Panc1 (cell line): ENCODE results near the gene HHAT.

ENCODE experiments used
- POLR2AphosphoS5 ChIP-seq: IDR thresholded peaks from 2 replicates; pipeline ENCODE4 v1.6.1; 2012; ENCODE audit warnings: mild to moderate bottlenecking, low read depth, low read length, moderate library complexity
- TCF7L2 ChIP-seq: IDR thresholded peaks from 2 replicates; pipeline ENCODE4 v1.6.1; 2011; ENCODE audit warnings: mild to moderate bottlenecking, low read depth, low read length, inconsistent platforms
- TF ChIP-seq, protein P1 (sequence below), 2 experiments: IDR thresholded peaks; 2 replicates each; pipeline ENCODE4 v1.6.1; 2011 to 2012; ENCODE audit warnings: low read depth in 2 of 2, control low read depth in 1 of 2, low read length in 1 of 2, mild to moderate bottlenecking in 1 of 2, moderate library complexity in 1 of 2; ENCODE audit not compliant: insufficient read depth in 1 of 2
- TF ChIP-seq, protein P2 (sequence below): fragments of 450-650 bp; IDR thresholded peaks from 2 replicates; pipeline ENCODE4 v1.5.1; 2017; ENCODE audit warnings: mild to moderate bottlenecking

DNA sequence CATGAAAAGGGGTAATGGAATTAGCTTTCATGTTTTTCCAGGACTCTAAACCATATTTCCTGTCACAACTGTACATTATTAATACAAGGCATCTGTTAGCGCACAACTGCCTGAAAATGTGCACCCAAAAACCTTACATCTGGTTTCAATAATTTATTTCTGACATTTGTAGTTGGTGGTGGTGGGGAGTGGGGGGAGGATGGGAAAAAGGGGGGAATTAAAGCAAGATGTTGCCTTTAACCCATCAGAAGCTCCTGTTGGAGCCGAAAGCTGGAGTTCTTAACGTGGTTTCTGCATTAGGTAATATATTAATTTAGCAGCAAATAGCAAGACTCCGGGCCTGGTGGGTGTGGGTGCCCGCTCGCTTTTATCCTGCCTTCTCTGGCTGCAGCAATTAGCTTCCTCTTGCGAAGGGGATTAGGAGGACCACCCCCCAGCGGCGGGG, 36.9 kb upstream of the HHAT start:
- TF ChIP-seq, protein P1, sequence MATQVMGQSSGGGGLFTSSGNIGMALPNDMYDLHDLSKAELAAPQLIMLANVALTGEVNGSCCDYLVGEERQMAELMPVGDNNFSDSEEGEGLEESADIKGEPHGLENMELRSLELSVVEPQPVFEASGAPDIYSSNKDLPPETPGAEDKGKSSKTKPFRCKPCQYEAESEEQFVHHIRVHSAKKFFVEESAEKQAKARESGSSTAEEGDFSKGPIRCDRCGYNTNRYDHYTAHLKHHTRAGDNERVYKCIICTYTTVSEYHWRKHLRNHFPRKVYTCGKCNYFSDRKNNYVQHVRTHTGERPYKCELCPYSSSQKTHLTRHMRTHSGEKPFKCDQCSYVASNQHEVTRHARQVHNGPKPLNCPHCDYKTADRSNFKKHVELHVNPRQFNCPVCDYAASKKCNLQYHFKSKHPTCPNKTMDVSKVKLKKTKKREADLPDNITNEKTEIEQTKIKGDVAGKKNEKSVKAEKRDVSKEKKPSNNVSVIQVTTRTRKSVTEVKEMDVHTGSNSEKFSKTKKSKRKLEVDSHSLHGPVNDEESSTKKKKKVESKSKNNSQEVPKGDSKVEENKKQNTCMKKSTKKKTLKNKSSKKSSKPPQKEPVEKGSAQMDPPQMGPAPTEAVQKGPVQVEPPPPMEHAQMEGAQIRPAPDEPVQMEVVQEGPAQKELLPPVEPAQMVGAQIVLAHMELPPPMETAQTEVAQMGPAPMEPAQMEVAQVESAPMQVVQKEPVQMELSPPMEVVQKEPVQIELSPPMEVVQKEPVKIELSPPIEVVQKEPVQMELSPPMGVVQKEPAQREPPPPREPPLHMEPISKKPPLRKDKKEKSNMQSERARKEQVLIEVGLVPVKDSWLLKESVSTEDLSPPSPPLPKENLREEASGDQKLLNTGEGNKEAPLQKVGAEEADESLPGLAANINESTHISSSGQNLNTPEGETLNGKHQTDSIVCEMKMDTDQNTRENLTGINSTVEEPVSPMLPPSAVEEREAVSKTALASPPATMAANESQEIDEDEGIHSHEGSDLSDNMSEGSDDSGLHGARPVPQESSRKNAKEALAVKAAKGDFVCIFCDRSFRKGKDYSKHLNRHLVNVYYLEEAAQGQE (IDR thresholded peaks at IDR 0.05; ENCODE audit: insufficient read depth in 1 of 2, low read depth in 2 of 2, low read length in 1 of 2) = no peak
- TF ChIP-seq, protein P2, sequence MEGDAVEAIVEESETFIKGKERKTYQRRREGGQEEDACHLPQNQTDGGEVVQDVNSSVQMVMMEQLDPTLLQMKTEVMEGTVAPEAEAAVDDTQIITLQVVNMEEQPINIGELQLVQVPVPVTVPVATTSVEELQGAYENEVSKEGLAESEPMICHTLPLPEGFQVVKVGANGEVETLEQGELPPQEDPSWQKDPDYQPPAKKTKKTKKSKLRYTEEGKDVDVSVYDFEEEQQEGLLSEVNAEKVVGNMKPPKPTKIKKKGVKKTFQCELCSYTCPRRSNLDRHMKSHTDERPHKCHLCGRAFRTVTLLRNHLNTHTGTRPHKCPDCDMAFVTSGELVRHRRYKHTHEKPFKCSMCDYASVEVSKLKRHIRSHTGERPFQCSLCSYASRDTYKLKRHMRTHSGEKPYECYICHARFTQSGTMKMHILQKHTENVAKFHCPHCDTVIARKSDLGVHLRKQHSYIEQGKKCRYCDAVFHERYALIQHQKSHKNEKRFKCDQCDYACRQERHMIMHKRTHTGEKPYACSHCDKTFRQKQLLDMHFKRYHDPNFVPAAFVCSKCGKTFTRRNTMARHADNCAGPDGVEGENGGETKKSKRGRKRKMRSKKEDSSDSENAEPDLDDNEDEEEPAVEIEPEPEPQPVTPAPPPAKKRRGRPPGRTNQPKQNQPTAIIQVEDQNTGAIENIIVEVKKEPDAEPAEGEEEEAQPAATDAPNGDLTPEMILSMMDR = no peak
- TF ChIP-seq TCF7L2 (no peak), POLR2AphosphoS5 (no peak)
